Activated effector memory CD4-positive, alpha-beta T cell treated with Interleukin-2 at 50 U/mL for 16 hours (primary cell): ENCODE measurements around the gene KRTAP4-11.
"Not testable (repeated sequence)": the region's sequence is repeated elsewhere in the genome, so short reads cannot be mapped to it uniquely, and the experiment has no call there.

Experiments
- DNase-seq: peaks from one replicate; pipeline ENCODE4 v3.0.0-alpha.2; 2020

KRTAP4-11 gene

GRCh38 chr17:41123292-41123990, 5.3 kb upstream of the KRTAP4-11 start:
- not testable (repeated sequence) for DNase-seq

- DNase-seq = no peak
These were observed 3.6 kb upstream of the KRTAP4-11 start for GRCh38 chr17:41121742-41122141.

GRCh38 chr17:41119696-41120690, 1.8 kb upstream of the KRTAP4-11 start:
- not testable (repeated sequence) for DNase-seq

GRCh38 chr17:41118721-41119120, 548 bp upstream of the KRTAP4-11 start:
- DNase-seq = no peak

DNA sequence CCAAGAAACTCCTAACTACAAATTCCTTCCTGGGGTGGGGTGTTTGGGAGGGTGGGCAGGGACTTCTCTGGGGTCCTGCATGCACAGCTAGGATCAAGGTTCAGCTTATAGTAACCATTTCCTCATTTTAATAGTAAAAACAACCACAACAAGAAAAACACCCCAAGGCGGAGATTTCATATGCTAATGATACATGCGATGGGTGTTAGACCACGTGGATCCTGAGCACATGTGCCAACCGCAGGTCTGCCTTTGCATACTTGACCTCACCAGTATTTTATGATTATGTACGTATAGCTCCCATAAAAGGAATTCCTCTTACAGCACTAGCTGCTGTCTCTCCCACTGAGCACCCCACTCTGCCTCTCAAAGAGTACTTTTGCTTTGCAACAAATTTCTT, 1.9 kb downstream of the KRTAP4-11 start:
- DNase-seq = no peak

DNA sequence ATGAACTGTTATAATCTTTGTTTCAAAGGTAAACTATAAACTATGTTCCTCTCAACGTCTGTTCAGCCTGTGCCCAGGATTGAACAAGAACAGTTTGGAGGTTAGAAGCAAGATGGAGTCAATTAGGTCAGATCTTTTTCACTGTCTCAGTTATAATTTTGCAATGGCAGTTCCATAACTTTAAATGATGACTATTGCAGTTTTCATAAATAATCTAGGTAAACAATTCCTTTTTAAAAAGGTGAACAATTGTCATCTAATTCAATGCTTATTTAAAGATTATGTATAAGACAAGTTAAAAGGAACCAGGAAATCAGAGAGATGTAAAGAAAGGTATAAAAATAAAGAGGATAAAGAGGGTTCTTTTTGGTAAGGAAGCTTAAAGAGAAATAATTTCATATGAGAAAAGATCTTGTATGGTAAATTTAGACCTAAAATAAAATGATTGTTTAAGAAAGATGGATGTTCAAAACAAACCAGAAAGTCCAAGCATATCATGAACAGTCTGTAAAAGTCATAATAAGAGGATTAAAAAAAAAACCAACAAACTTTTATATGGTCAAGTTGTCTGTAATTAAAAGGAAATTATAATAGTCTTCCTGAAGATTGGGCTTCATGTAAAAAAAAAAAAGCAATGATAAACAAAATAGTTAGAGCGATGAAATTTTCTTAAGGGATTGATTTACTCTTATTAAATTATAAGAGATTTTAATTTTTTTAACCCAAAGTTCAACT, 6.9 kb downstream of the KRTAP4-11 start:
- no peak for DNase-seq

DNA sequence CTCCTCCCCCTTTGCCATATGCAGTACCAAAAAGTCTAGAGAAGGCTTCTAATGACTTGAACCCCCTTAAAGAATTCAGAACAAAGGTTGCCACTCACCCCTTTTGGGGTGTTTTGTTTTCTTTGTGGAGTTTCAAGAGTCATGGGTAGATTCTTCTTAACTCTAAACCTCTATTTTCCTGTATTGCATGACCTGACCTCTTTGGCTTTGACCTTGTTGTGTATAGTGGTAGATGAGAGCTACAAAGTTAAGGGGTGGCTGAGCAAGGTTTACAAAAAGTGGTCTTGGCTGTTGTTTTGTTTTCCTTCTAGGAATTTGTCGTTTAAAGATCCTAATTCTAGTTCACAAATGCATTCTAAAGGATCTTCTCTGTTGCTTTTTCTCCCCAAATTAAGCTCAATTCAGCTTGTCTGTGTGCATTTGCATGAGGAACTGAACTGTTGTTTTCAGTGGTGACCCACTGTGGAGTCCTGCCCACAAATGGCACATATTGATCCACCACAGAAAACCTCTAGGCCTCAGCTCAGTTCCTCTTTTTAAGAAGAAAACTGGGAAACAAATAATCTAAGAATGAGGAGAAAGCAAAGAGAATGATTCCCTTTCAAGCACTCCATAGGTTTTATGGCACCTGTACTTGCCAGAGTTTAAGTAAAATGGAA, 9.3 kb downstream of the KRTAP4-11 start:
- not testable (repeated sequence) for DNase-seq

- DNase-seq = no peak
These were observed 10.2 kb downstream of the KRTAP4-11 start for GRCh38 chr17:41107941-41108450.

GRCh38 chr17:41105347-41105746, 12.8 kb downstream of the KRTAP4-11 start, which contains the start of gene KRTAP4-9:
Gene KRTAP4-9 (plus strand): TSS chr17:41105389. CDS start chr17:41105389, 0 bp downstream.
- DNase-seq = not testable (repeated sequence)

GRCh38 chr17:41104386-41105038, 13.7 kb downstream of the KRTAP4-11 start:
- DNase-seq = not testable (repeated sequence)

DNA sequence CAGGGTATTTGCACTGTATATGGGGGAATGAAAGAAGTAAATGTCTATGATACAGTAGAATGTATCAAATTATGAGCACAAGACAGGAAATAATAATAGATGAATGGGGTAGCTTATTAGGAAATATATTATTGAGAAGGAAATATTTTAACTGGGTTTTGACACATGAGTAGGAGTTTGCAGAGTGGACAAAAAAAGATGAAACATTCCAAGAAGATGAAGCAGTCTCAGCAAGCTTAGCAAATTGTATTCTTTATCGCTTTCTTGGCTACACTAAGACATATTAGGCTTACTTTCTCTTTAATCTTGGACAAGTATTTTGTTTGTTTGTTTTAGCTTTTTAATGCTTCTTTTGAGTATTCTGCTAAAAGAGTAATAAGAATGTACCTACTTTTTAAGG, 14.3 kb downstream of the KRTAP4-11 start:
- no peak for DNase-seq

GRCh38 chr17:41101586-41102259, 16.4 kb downstream of the KRTAP4-11 start, which contains the start of gene KRTAP4-16:
Gene KRTAP4-16 (minus strand): TSS chr17:41102209. CDS start chr17:41102209, 0 bp downstream.
- no peak for DNase-seq

GRCh38 chr17:41099682-41100480, 18.3 kb downstream of the KRTAP4-11 start:
- not testable (repeated sequence) for DNase-seq

- no peak for DNase-seq
These were observed 19.7 kb downstream of the KRTAP4-11 start for GRCh38 chr17:41098481-41098880.

GRCh38 chr17:41098042-41098441, 20.1 kb downstream of the KRTAP4-11 start, which contains the start of gene KRTAP4-8:
Gene KRTAP4-8 (minus strand): TSS chr17:41098142. CDS start chr17:41098084, 58 bp downstream.
- DNase-seq = no peak

DNA sequence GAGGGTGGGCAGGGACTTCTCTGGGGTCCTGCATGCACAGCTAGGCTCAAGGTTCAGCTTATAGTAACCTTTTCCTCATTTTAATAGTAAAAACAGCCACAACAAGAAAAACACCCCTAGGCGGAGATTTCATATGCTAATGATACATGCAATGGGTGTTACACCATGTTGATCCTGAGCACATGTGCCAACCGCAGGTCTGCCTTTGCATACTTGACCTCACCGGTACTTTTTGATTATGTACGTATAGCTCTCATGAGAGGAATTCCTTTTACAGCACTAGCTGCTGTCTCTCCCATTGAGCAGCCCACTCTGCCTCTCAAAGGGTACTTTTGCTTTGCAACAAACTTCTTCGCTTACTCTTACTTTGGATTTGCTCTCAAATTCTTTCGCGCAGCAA, 22.1 kb downstream of the KRTAP4-11 start:
- no peak for DNase-seq

- DNase-seq = not testable (repeated sequence)
These were observed 29.3 kb downstream of the KRTAP4-11 start for GRCh38 chr17:41088760-41089352.

- DNase-seq = not testable (repeated sequence)
These were observed 33.9 kb downstream of the KRTAP4-11 start, which contains the start of gene KRTAP4-7 for GRCh38 chr17:41084100-41084856. Gene KRTAP4-7 (plus strand): TSS chr17:41084150. CDS start chr17:41084207, 57 bp downstream.
